ENCODE results near the gene NDUFA13.

NDUFA13 gene

DNA sequence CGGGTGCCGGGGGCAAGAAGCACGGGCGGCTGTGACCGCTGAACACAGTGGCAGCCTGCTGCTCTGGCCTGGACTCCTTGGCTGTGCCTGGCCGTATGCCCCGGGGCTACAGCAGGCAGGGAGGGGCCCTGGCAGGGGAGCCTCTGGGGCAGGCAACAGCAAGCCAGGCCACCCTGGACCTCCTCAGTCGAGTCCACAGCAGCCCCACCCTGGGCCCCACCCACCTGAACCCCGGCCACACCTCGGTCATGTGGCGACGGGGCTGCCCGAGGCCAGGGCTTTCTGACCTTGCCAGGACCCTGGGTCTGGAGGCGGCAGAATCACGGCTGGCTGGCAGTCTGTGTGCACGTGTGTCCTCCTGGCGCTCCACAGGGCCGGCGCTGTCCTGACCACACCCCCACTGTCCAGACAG, 30.7 kb downstream of the NDUFA13 start:
- Histone ChIP-seq H3K4me2 (ENCODE audit: low read depth, low read length, poor library complexity, severe bottlenecking) (no peak overlapping the region), H3K36me3 (ENCODE audit: low read length) (no peaks in the 10 kb centered on the region), H2AFZ (ENCODE audit: low read depth, low read length, severe bottlenecking) (no peak overlapping the region), H4K20me1 (ENCODE audit: low read depth, low read length) (no peaks in the 10 kb centered on the region), H3F3A (ENCODE audit: insufficient read depth) (no peaks in the 10 kb centered on the region), H3K27ac (ENCODE audit: low read depth, low read length) (no peak overlapping the region), H3K9ac (ENCODE audit: low read length) (no peak overlapping the region), H3K4me3 (ENCODE audit: insufficient read depth, low read length, poor library complexity, severe bottlenecking) (no peak overlapping the region), H3K9me2 (replicated peaks; ENCODE audit: insufficient read depth, low read length) (no peaks in the 10 kb centered on the region), H3K79me2 (ENCODE audit: insufficient read depth, low read length) (no peaks in the 10 kb centered on the region), H3K27me3 (ENCODE audit: low read length) (no peaks in the 10 kb centered on the region), H3K9me3 (ENCODE audit: insufficient read depth, low read length) (no peaks in the 10 kb centered on the region)
- no peak for TF ChIP-seq EZH2phosphoT487 (conservative IDR thresholded peaks at IDR 0.05; ENCODE audit: low read length)
- TF ChIP-seq CTCF (IDR thresholded peaks at IDR 0.05; ENCODE audit: insufficient read depth, low read length, poor library complexity, severe bottlenecking) = no peak

DNA sequence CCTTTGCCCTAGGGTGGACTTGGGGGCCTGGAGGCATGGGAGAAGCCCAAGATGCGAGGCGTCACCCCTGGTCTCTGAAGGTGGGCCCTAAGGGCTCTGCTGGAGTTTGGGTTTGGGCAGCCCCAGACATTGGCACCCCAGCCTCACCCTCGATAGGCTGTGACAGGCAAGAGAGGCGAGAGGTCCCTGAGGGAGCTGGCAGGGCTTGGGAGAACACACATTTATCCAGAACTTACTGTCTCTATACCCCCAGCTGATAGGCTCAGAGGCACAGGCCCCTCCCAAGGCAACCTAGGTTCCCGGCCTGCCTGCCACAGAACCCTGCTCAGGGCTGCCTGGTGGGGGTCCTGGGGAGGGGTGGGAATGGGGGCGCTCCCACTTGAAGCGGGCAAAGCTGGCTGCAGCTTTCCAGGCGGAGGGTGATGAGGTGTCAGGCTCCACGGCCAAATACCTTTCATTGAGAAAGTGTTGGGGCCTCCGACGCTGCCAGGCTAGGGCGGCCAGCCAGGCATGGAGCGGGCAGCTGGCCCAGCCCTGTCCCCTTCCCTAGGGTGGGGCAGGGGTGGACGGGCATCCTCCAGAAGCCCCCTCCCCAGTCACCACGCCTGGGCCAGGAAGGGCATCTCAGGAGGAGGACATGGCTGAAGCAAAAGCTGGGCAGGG, 31.8 kb downstream of the NDUFA13 start:
- no peak for TF ChIP-seq EZH2phosphoT487 (conservative IDR thresholded peaks at IDR 0.05; ENCODE audit: low read length)
- Histone ChIP-seq H3F3A (ENCODE audit: insufficient read depth) (no peaks in the 10 kb centered on the region), H3K9me3 (ENCODE audit: insufficient read depth, low read length) (no peaks in the 10 kb centered on the region), H3K9ac (ENCODE audit: low read length) (no peak overlapping the region), H3K27me3 (ENCODE audit: low read length) (no peaks in the 10 kb centered on the region), H3K4me2 (ENCODE audit: low read depth, low read length, poor library complexity, severe bottlenecking) (no peak overlapping the region), H2AFZ (ENCODE audit: low read depth, low read length, severe bottlenecking) (no peak overlapping the region), H3K36me3 (ENCODE audit: low read length) (no peaks in the 10 kb centered on the region), H3K79me2 (ENCODE audit: insufficient read depth, low read length) (no peaks in the 10 kb centered on the region), H3K4me3 (ENCODE audit: insufficient read depth, low read length, poor library complexity, severe bottlenecking) (no peak overlapping the region), H4K20me1 (ENCODE audit: low read depth, low read length) (no peaks in the 10 kb centered on the region), H3K9me2 (replicated peaks; ENCODE audit: insufficient read depth, low read length) (no peaks in the 10 kb centered on the region), H3K27ac (ENCODE audit: low read depth, low read length) (no peak overlapping the region)

GRCh38 chr19:19548915-19549759, 33.1 kb downstream of the NDUFA13 start:
- no peak for TF ChIP-seq CTCF (IDR thresholded peaks at IDR 0.05; ENCODE audit: insufficient read depth, low read length, poor library complexity, severe bottlenecking)
- TF ChIP-seq EZH2phosphoT487 (conservative IDR thresholded peaks at IDR 0.05; ENCODE audit: low read length) = no peak

More at GRCh38 chr19:19548915-19549759, 33.1 kb downstream of the NDUFA13 start:
- no peaks in the 10 kb centered on the region for H3K79me2 ChIP-seq (ENCODE audit: insufficient read depth, low read length)
- no peak overlapping the region for H3K4me3 ChIP-seq (ENCODE audit: insufficient read depth, low read length, poor library complexity, severe bottlenecking)
- H3K9me3 ChIP-seq (ENCODE audit: insufficient read depth, low read length) = no peaks in the 10 kb centered on the region
- H3K9me2 ChIP-seq (replicated peaks; ENCODE audit: insufficient read depth, low read length) = no peaks in the 10 kb centered on the region
- H3K36me3 ChIP-seq (ENCODE audit: low read length) = no peaks in the 10 kb centered on the region
- H3K27ac ChIP-seq (ENCODE audit: low read depth, low read length) = no peak overlapping the region
- no peaks in the 10 kb centered on the region for H3K27me3 ChIP-seq (ENCODE audit: low read length)
- no peak overlapping the region for H3K9ac ChIP-seq (ENCODE audit: low read length)
- H3F3A ChIP-seq (ENCODE audit: insufficient read depth) = no peaks in the 10 kb centered on the region
- no peak overlapping the region for H2AFZ ChIP-seq (ENCODE audit: low read depth, low read length, severe bottlenecking)
- no peaks in the 10 kb centered on the region for H4K20me1 ChIP-seq (ENCODE audit: low read depth, low read length)
- no peak overlapping the region for H3K4me2 ChIP-seq (ENCODE audit: low read depth, low read length, poor library complexity, severe bottlenecking)
